Neural cell (in vitro differentiated cells): ENCODE measurements around the gene TNFSF9. TPM values are rescaled to one million over a fixed set of nuclear protein-coding genes. Genes with fewer than 3 reads are reported as not detected.

ENCODE experiments used
- H2AFZ ChIP-seq: fragments of 200-600, 300-800 bp; sonication (generic), shearing (Covaris generic); 2 replicates; pipeline ENCODE4 v1.6.0; 2014; ENCODE audit warnings: low read depth, mild to moderate bottlenecking, antibody characterized with exemption, low read length, moderate library complexity
- H3F3A ChIP-seq: fragments of 200-600 bp; shearing (Covaris generic); 2 replicates; pipeline ENCODE4 v1.6.1; 2016; ENCODE audit warnings: mild to moderate bottlenecking, moderate library complexity, mixed read lengths, antibody characterized with exemption, low read length; ENCODE audit not compliant: insufficient read depth, poor library complexity, severe bottlenecking
- H3K27ac ChIP-seq: fragments of 200-600, 300-800 bp; sonication (generic), shearing (Covaris generic); 2 replicates; pipeline ENCODE4 v1.5.1; 2014; ENCODE audit warnings: mild to moderate bottlenecking, low read length, moderate library complexity
- H3K27me3 ChIP-seq: fragments of 300-800, 200-600 bp; sonication (generic), shearing (Covaris generic); 2 replicates; pipeline ENCODE4 v1.6.0; 2014; ENCODE audit warnings: mild to moderate bottlenecking, low read depth, low read length, moderate library complexity; ENCODE audit not compliant: insufficient read depth
- H3K36me3 ChIP-seq: fragments of 300-800, 200-600 bp; sonication (generic), shearing (Covaris generic); 2 replicates; pipeline ENCODE4 v1.5.1; 2014; ENCODE audit warnings: mild to moderate bottlenecking, antibody characterized with exemption, low read length, moderate library complexity; ENCODE audit not compliant: insufficient read depth
- H3K4me2 ChIP-seq: fragments of 300-800, 200-600 bp; sonication (generic), shearing (Covaris generic); 2 replicates; pipeline ENCODE4 v1.6.0; 2014; ENCODE audit warnings: mild to moderate bottlenecking, low read length
- H3K4me3 ChIP-seq: fragments of 300-800, 200-600 bp; sonication (generic), shearing (Covaris generic); 2 replicates; pipeline ENCODE4 v1.5.1; 2014; ENCODE audit warnings: mild to moderate bottlenecking, low read length, moderate library complexity
- H3K79me2 ChIP-seq: fragments of 200-600 bp; shearing (Covaris generic); replicated peaks from 2 replicates; pipeline ENCODE4 v1.6.0; 2014; ENCODE audit warnings: mild to moderate bottlenecking, low read length, moderate library complexity; ENCODE audit not compliant: insufficient read depth
- H3K9ac ChIP-seq: fragments of 300-800, 200-600 bp; sonication (generic), shearing (Covaris generic); 2 replicates; pipeline ENCODE4 v1.6.1; 2016; ENCODE audit warnings: mild to moderate bottlenecking, low read length, mixed read lengths
- H3K9me2 ChIP-seq: fragments of 200-600 bp; shearing (Covaris generic); 2 replicates; pipeline ENCODE4 v1.6.1; 2016; ENCODE audit warnings: mild to moderate bottlenecking, low read length, mixed read lengths; ENCODE audit not compliant: insufficient read depth
- H3K9me3 ChIP-seq: fragments of 200-600, 300-800 bp; sonication (generic), shearing (Covaris generic); 2 replicates; pipeline ENCODE4 v1.6.1; 2016; ENCODE audit warnings: mild to moderate bottlenecking, mixed run types, low read length, moderate library complexity, mixed read lengths
- H4K20me1 ChIP-seq: fragments of 200-600 bp; shearing (Covaris generic); 2 replicates; pipeline ENCODE4 v1.6.1; 2016; ENCODE audit warnings: mild to moderate bottlenecking, mixed run types; ENCODE audit not compliant: insufficient read depth
- CTCF ChIP-seq: fragments of 450-650 bp; IDR thresholded peaks from 2 replicates; pipeline ENCODE4 v1.5.1; 2014; ENCODE audit warnings: antibody characterized with exemption, mild to moderate bottlenecking, moderate library complexity; ENCODE audit not compliant: poor library complexity, severe bottlenecking
- EP300 ChIP-seq: fragments of 450-650 bp; conservative IDR thresholded peaks from 2 replicates; pipeline ENCODE4 v1.6.1; 2014; ENCODE audit warnings: antibody characterized with exemption, mild to moderate bottlenecking, moderate library complexity; ENCODE audit not compliant: poor library complexity, severe bottlenecking
- EZH2 ChIP-seq: fragments of 200-600, 300-800 bp; shearing (Covaris generic), sonication (generic); IDR thresholded peaks from 2 replicates; pipeline ENCODE4 v1.6.1; 2014; ENCODE audit warnings: antibody characterized with exemption, low read length, borderline replicate concordance, mild to moderate bottlenecking; ENCODE audit not compliant: insufficient read depth, poor library complexity, severe bottlenecking
- MXI1 ChIP-seq: fragments of 450-650 bp; conservative IDR thresholded peaks from 2 replicates; pipeline ENCODE4 v1.6.1; 2014; ENCODE audit warnings: antibody characterized with exemption, mild to moderate bottlenecking; ENCODE audit not compliant: poor library complexity, severe bottlenecking
- POLR2AphosphoS5 ChIP-seq: IDR thresholded peaks from 2 replicates; pipeline ENCODE4 v1.6.1; 2012
- RAD21 ChIP-seq: fragments of 450-650 bp; conservative IDR thresholded peaks from 2 replicates; pipeline ENCODE4 v1.6.1; 2014; ENCODE audit warnings: antibody characterized with exemption, mild to moderate bottlenecking, moderate library complexity
- REST ChIP-seq: IDR thresholded peaks from 2 replicates; pipeline ENCODE4 v1.6.1; 2012; ENCODE audit warnings: borderline replicate concordance
- SMC3 ChIP-seq: fragments of 450-650 bp; conservative IDR thresholded peaks from 2 replicates; pipeline ENCODE4 v1.6.1; 2014; ENCODE audit warnings: antibody characterized with exemption, mild to moderate bottlenecking, moderate library complexity; ENCODE audit not compliant: poor library complexity
- TAF1 ChIP-seq: IDR thresholded peaks from 2 replicates; pipeline ENCODE4 v1.6.1; 2012; ENCODE audit warnings: low read depth
- polyA plus RNA-seq: library from polyadenylated mRNA; depleted of rRNA; stranded (reverse); fragments of >200 nt; gene quantifications from 2 replicates; pipeline ENCODE4 v1.2.3, GENCODE V29; 2014

The TNFSF9 gene
- polyA plus RNA-seq, 1 donor from 2014 or later: 1.3 TPM

- H3K9ac ChIP-seq: no peak overlapping the region
- no peak overlapping the region for H3K4me2 ChIP-seq
- no peaks in the 10 kb centered on the region for H3K36me3 ChIP-seq
- H3K9me3 ChIP-seq: no peaks in the 10 kb centered on the region
- H3K9me2 ChIP-seq: no peaks in the 10 kb centered on the region
- no peaks in the 10 kb centered on the region for H3K27me3 ChIP-seq
- H3K79me2 ChIP-seq: peaks cover 7% of the 10 kb centered on the region
- TF ChIP-seq CTCF: no peak
- no peak for TF ChIP-seq POLR2AphosphoS5
- no peak for TF ChIP-seq MXI1
- TF ChIP-seq REST: no peak
- TF ChIP-seq EZH2: no peak
- TF ChIP-seq SMC3: no peak
- no peak for TF ChIP-seq EP300
- TF ChIP-seq RAD21: no peak
- TF ChIP-seq TAF1: no peak
- H4K20me1 ChIP-seq: no peaks in the 10 kb centered on the region
- H3K4me3 ChIP-seq: no peak overlapping the region
- no peaks in the 10 kb centered on the region for H3F3A ChIP-seq
- H2AFZ ChIP-seq: no peak overlapping the region
- H3K27ac ChIP-seq: no peak overlapping the region
Measured at GRCh38 chr19:6498294-6499036, 32.4 kb upstream of the TNFSF9 start.

GRCh38 chr19:6499052-6499790 lies 31.6 kb upstream of the TNFSF9 start:
- Histone ChIP-seq H2AFZ (no peak overlapping the region), H3F3A (no peaks in the 10 kb centered on the region), H4K20me1 (no peaks in the 10 kb centered on the region), H3K4me2 (no peak overlapping the region), H3K9me2 (no peaks in the 10 kb centered on the region), H3K27me3 (no peaks in the 10 kb centered on the region), H3K9me3 (no peaks in the 10 kb centered on the region), H3K4me3 (no peak overlapping the region), H3K79me2 (peaks cover 7% of the 10 kb centered on the region), H3K9ac (no peak overlapping the region), H3K27ac (no peak overlapping the region), H3K36me3 (no peaks in the 10 kb centered on the region)
- no peak for TF ChIP-seq TAF1
- TF ChIP-seq EP300: no peak
- TF ChIP-seq SMC3: no peak
- no peak for TF ChIP-seq RAD21
- no peak for TF ChIP-seq MXI1
- TF ChIP-seq POLR2AphosphoS5: no peak
